IMR-90 (cell line): ENCODE data around the gene CUTA. TPM values are rescaled to one million over a fixed set of nuclear protein-coding genes. Genes with fewer than 3 reads are reported as not detected.

ENCODE experiments used
- ATAC-seq: fragments of 200-7000 bp; cut with Tn5 transposase; 2 replicates; pipeline ENCODE4 v1.9.1; 2020; ENCODE audit warnings: low read depth, mild to moderate bottlenecking, moderate library complexity
- BruUV-seq: library from RNA; stranded (reverse); fragments of 400-500 nt; replicated peaks from 2 replicates; lab custom pipeline; 2021; lab: Mats Ljungman, UMichigan
- CTCF ChIA-PET: fragments of 300-600 bp; formaldehyde crosslinking; extraction: SDS; loops from one replicate; lab custom pipeline; 2021; ENCODE audit warnings: antibody characterized with exemption; lab: Yijun Ruan, JAX
- POLR2A ChIA-PET: fragments of 300-600 bp; sonication (Branson Sonifier 250); formaldehyde crosslinking; loops from one replicate; lab custom pipeline; 2022; ENCODE audit warnings: antibody characterized with exemption; ENCODE audit not compliant: unreplicated experiment; lab: Charles Lee
- DNase-seq: peaks from one replicate; pipeline ENCODE4 v3.0.0; 2013
- H2AFZ ChIP-seq: replicated peaks from 2 replicates; pipeline ENCODE3; 2013; ENCODE audit warnings: low read length, mild to moderate bottlenecking; ENCODE audit not compliant: poor library complexity
- H2AK5ac ChIP-seq: 2 replicates; pipeline ENCODE4 v1.6.1; 2013; ENCODE audit warnings: low read depth, low read length, inconsistent platforms
- H2AK9ac ChIP-seq: replicated peaks from 2 replicates; pipeline ENCODE3; 2013; ENCODE audit warnings: mild to moderate bottlenecking, low read depth, low read length, moderate library complexity; ENCODE audit not compliant: poor library complexity
- H2BK120ac ChIP-seq: 2 replicates; pipeline ENCODE4 v1.6.1; 2013; ENCODE audit warnings: low read depth, low read length, inconsistent platforms
- H2BK15ac ChIP-seq: 3 replicates; pipeline ENCODE4 v1.6.1; 2013; ENCODE audit warnings: low read depth, low read length, inconsistent platforms
- H2BK20ac ChIP-seq: 2 replicates; pipeline ENCODE4 v1.6.1; 2013; ENCODE audit warnings: low read depth, mild to moderate bottlenecking, inconsistent platforms, low read length, moderate library complexity
- H2BK5ac ChIP-seq: 2 replicates; pipeline ENCODE4 v1.6.1; 2013; ENCODE audit warnings: mild to moderate bottlenecking, low read depth, low read length, inconsistent platforms; ENCODE audit not compliant: poor library complexity, severe bottlenecking
- H3K14ac ChIP-seq: replicated peaks from 2 replicates; pipeline ENCODE4 v1.6.1; 2013; ENCODE audit warnings: low read depth, low read length, inconsistent platforms
- H3K18ac ChIP-seq: 2 replicates; pipeline ENCODE4 v1.6.1; 2013; ENCODE audit warnings: low read depth, low read length, control low read depth
- H3K23ac ChIP-seq: 2 replicates; pipeline ENCODE4 v1.6.1; 2013; ENCODE audit warnings: low read depth, low read length, inconsistent platforms
- H3K27ac ChIP-seq: 2 replicates; pipeline ENCODE4 v1.5.1; 2013; ENCODE audit warnings: mild to moderate bottlenecking, control low read depth, low read length; ENCODE audit not compliant: insufficient read depth
- H3K27me3 ChIP-seq: 2 replicates; pipeline ENCODE4 v1.6.1; 2013; ENCODE audit warnings: low read length; ENCODE audit not compliant: control insufficient read depth, insufficient read depth
- H3K36me3 ChIP-seq: 2 replicates; pipeline ENCODE4 v1.6.1; 2013; ENCODE audit warnings: low read length, mixed read lengths; ENCODE audit not compliant: control insufficient read depth, insufficient read depth
- H3K4ac ChIP-seq: 2 replicates; pipeline ENCODE4 v1.6.1; 2013; ENCODE audit warnings: low read depth, low read length, inconsistent platforms
- H3K4me1 ChIP-seq: 2 replicates; pipeline ENCODE4 v1.6.1; 2013; ENCODE audit warnings: low read length, mixed read lengths; ENCODE audit not compliant: control insufficient read depth, insufficient read depth
- H3K4me2 ChIP-seq: 2 replicates; pipeline ENCODE4 v1.6.1; 2013; ENCODE audit warnings: low read depth, mild to moderate bottlenecking, control low read depth, low read length, moderate library complexity
- H3K4me3 ChIP-seq: 2 replicates; pipeline ENCODE4 v1.5.1; 2013; ENCODE audit warnings: low read depth, mild to moderate bottlenecking, control low read depth, low read length, moderate library complexity; ENCODE audit not compliant: insufficient read depth
- H3K56ac ChIP-seq: 2 replicates; pipeline ENCODE4 v1.6.1; 2013; ENCODE audit warnings: low read length, inconsistent platforms; ENCODE audit not compliant: insufficient read depth; ENCODE audit errors: extremely low read depth
- H3K79me1 ChIP-seq, 2 experiments: 2 replicates each; pipeline ENCODE4 v1.6.1; 2013; ENCODE audit warnings: low read length in 2 of 2, inconsistent platforms in 1 of 2, low read depth in 1 of 2
- H3K9ac ChIP-seq: 2 replicates; pipeline ENCODE4 v1.6.1; 2013; ENCODE audit warnings: low read depth, low read length, control low read depth
- H3K9me1 ChIP-seq: 2 replicates; pipeline ENCODE4 v1.6.1; 2013; ENCODE audit warnings: low read length, inconsistent platforms; ENCODE audit not compliant: insufficient read depth
- H3K9me3 ChIP-seq: 2 replicates; pipeline ENCODE4 v1.6.1; 2013; ENCODE audit warnings: low read length; ENCODE audit not compliant: control insufficient read depth, insufficient read depth
- H4K20me1 ChIP-seq: 2 replicates; pipeline ENCODE4 v1.6.1; 2013; ENCODE audit warnings: low read length, inconsistent platforms; ENCODE audit not compliant: insufficient read depth
- H4K5ac ChIP-seq: 2 replicates; pipeline ENCODE4 v1.6.1; 2013; ENCODE audit warnings: mild to moderate bottlenecking, low read depth, low read length, control low read depth
- H4K8ac ChIP-seq, 2 experiments: 2 replicates each; pipeline ENCODE4 v1.6.1; 2013; ENCODE audit warnings: low read depth in 2 of 2, low read length in 2 of 2, control low read depth in 1 of 2, inconsistent platforms in 1 of 2
- H4K91ac ChIP-seq: 2 replicates; pipeline ENCODE4 v1.6.1; 2013; ENCODE audit warnings: low read depth, low read length, inconsistent platforms; ENCODE audit not compliant: insufficient read depth
- BHLHE40 ChIP-seq: fragments of 150-350 bp; IDR thresholded peaks from 2 replicates; pipeline ENCODE4 v1.6.1; 2016; ENCODE audit warnings: mild to moderate bottlenecking, low read depth, low read length
- CHD1 ChIP-seq: IDR thresholded peaks from 2 replicates; pipeline ENCODE4 v1.6.1; 2012; ENCODE audit warnings: low read depth, low read length, improper control_type of control experiment
- MAFK ChIP-seq: IDR thresholded peaks from 2 replicates; pipeline ENCODE4 v1.6.1; 2012; ENCODE audit warnings: low read depth, low read length, improper control_type of control experiment
- MAZ ChIP-seq: IDR thresholded peaks from 2 replicates; pipeline ENCODE4 v1.6.1; 2012; ENCODE audit warnings: low read depth, mild to moderate bottlenecking, low read length, improper control_type of control experiment, moderate library complexity, borderline replicate concordance
- MXI1 ChIP-seq: IDR thresholded peaks from 2 replicates; pipeline ENCODE4 v1.6.1; 2012; ENCODE audit warnings: low read depth, mild to moderate bottlenecking, low read length, moderate library complexity, borderline replicate concordance
- POLR2A ChIP-seq: IDR thresholded peaks from 2 replicates; pipeline ENCODE4 v1.6.1; 2012; ENCODE audit warnings: mild to moderate bottlenecking, low read depth, low read length
- RAD21 ChIP-seq: IDR thresholded peaks from 2 replicates; pipeline ENCODE4 v1.6.1; 2012; ENCODE audit warnings: low read length, improper control_type of control experiment
- RCOR1 ChIP-seq: IDR thresholded peaks from 2 replicates; pipeline ENCODE4 v1.6.1; 2012; ENCODE audit warnings: mild to moderate bottlenecking, low read length, improper control_type of control experiment; ENCODE audit not compliant: insufficient replicate concordance
- RFX5 ChIP-seq: IDR thresholded peaks from 2 replicates; pipeline ENCODE4 v1.8.0; 2012; ENCODE audit warnings: low read depth, mild to moderate bottlenecking, low read length, moderate library complexity
- SMC3 ChIP-seq: fragments of 150-350 bp; IDR thresholded peaks from 2 replicates; pipeline ENCODE4 v1.6.1; 2016; ENCODE audit warnings: low read depth, mild to moderate bottlenecking, antibody characterized with exemption, low read length, moderate library complexity
- WGBS, 2 experiments: methylation state at CpG; one replicate each; pipeline versions ENCODE4 v1.1.5 to v1.1.7; 2013; ENCODE audit warnings: missing lambda C conversion rate in 2 of 2; ENCODE audit not compliant: insufficient read length in 1 of 2; ENCODE audit errors: extremely low coverage in 2 of 2; 5-methylcytosine and 5-hydroxymethylcytosine counted together
- dilution Hi-C: fragments of 300-500 bp; cut with HindIII; formaldehyde crosslinking; loops from one replicate; pipeline ENCODE4 v1.14.3; 2018; ENCODE audit warnings: low sequenced_read_pairs; ENCODE audit not compliant: unreplicated experiment
- in situ Hi-C: fragments of 300-500 bp; cut with MboI; formaldehyde crosslinking; loops from 3 replicates; pipeline ENCODE4 v1.14.3; 2019; ENCODE audit warnings: low sequenced_read_pairs, inconsistent platforms, mixed read lengths
- intact Hi-C: fragments of 100-400 bp; cut with micrococcal nuclease; formaldehyde crosslinking; loops from 2 replicates; pipeline ENCODE4 v1.10.0; 2022
- polyA plus RNA-seq, 3 experiments: library from polyadenylated mRNA; depleted of rRNA; stranded (reverse); fragments of >200 nt; gene quantifications; 2 replicates each; pipeline ENCODE4 v1.2.3, GENCODE V29; 2012; ENCODE audit warnings: low replicate concordance in 1 of 3
- total RNA-seq: library from RNA; depleted of rRNA; stranded (reverse); fragments of >200 nt; gene quantifications from 2 replicates; pipeline ENCODE4 v1.2.3, GENCODE V29; 2012
- TF ChIP-seq, protein P1 (sequence below): fragments of 150-350 bp; IDR thresholded peaks from 2 replicates; pipeline ENCODE4 v1.6.1; 2017; ENCODE audit warnings: mild to moderate bottlenecking, antibody characterized with exemption, low read length, low read depth
- TF ChIP-seq, protein P2 (sequence below): fragments of 150-350 bp; IDR thresholded peaks from 2 replicates; pipeline ENCODE4 v1.6.1; 2016; ENCODE audit warnings: low read depth, mild to moderate bottlenecking, low read length, moderate library complexity, borderline replicate concordance

Gene CUTA
- total and polyA plus RNA-seq, 2 of the 4 experiments (the other 2 are of a cell fraction): 136 to 427 TPM

DNA sequence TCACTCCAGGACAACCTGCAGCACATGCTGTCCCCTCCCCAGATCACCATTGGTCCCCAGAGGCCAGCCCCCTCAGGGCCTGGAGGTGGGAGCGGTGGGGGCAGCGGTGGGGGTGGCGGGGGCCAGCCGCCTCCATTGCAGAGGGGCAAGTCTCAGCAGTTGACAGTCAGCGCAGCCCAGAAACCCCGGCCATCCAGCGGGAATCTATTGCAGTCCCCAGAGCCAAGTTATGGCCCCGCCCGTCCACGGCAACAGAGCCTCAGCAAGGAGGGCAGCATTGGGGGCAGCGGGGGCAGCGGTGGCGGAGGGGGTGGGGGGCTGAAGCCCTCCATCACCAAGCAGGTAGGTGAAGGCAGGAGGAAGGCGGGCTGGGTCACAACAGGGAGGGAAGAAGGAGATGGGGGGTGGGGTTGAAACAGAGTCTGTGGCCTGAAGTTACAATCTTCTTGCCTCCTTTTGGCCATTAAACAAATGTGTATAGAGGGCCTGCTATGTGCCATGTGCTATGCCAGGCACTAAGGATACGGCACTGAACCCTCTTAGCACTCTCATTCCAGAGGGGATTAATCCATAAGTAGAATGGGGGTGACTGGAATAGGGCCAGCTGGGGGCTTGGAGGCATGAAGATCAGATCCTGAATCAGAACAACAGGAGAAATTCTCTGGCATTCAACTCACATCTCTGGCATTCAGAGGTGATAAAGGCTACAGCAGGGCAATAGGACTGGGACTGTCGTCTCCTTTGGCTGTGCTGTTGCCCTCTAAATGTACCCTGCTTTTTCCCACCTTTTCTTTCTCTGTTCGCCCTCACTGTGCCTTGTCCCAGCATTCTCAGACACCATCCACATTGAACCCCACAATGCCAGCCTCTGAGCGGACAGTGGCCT lies 26.0 kb upstream of the CUTA start:
- H2AK9ac ChIP-seq: no peak overlapping the region
- no peaks in the 10 kb centered on the region; the same call in 1 of the 2 replicates for H3K9me1 ChIP-seq
- H3K4ac ChIP-seq: no peak overlapping the region
- no peaks in the 10 kb centered on the region for H3K27me3 ChIP-seq
- no peak overlapping the region for H4K5ac ChIP-seq
- H3K36me3 ChIP-seq: peaks cover 73% of the 10 kb centered on the region
- no peak overlapping the region for H2AFZ ChIP-seq
- no TSS peak for BruUV-seq
- no peak overlapping the region for H2AK5ac ChIP-seq
- TF ChIP-seq RAD21: no peak
- no peak for TF ChIP-seq POLR2A
- no peak for TF ChIP-seq MXI1
- TF ChIP-seq, protein P1, sequence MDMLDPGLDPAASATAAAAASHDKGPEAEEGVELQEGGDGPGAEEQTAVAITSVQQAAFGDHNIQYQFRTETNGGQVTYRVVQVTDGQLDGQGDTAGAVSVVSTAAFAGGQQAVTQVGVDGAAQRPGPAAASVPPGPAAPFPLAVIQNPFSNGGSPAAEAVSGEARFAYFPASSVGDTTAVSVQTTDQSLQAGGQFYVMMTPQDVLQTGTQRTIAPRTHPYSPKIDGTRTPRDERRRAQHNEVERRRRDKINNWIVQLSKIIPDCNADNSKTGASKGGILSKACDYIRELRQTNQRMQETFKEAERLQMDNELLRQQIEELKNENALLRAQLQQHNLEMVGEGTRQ: no peak
- no peak for TF ChIP-seq MAZ
- TF ChIP-seq BHLHE40: no peak
- no peak for TF ChIP-seq MAFK
- TF ChIP-seq RFX5: no peak
- no peak for TF ChIP-seq RCOR1
- TF ChIP-seq CHD1: no peak
- TF ChIP-seq SMC3: no peak
- TF ChIP-seq, protein P2, sequence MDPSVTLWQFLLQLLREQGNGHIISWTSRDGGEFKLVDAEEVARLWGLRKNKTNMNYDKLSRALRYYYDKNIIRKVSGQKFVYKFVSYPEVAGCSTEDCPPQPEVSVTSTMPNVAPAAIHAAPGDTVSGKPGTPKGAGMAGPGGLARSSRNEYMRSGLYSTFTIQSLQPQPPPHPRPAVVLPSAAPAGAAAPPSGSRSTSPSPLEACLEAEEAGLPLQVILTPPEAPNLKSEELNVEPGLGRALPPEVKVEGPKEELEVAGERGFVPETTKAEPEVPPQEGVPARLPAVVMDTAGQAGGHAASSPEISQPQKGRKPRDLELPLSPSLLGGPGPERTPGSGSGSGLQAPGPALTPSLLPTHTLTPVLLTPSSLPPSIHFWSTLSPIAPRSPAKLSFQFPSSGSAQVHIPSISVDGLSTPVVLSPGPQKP: no peak
- DNase-seq: no peak
- no peak overlapping the region for H3K4me2 ChIP-seq
- H3K14ac ChIP-seq: no peak overlapping the region
- H3K18ac ChIP-seq: no peak overlapping the region
- no peak overlapping the region for H3K56ac ChIP-seq
- H3K9me3 ChIP-seq: no peaks in the 10 kb centered on the region
- no peaks in the 10 kb centered on the region; the same call in 1 of the 2 replicates for H4K20me1 ChIP-seq
- H2BK20ac ChIP-seq: no peak overlapping the region
- no peak overlapping the region for H2BK15ac ChIP-seq
- H3K79me1 ChIP-seq: peaks cover under 1 to 2% of the 10 kb centered on the region in 2 experiments; a peak in 2 of 4 replicates
- no peak overlapping the region for H2BK120ac ChIP-seq
- H3K23ac ChIP-seq: no peak overlapping the region
- no peak overlapping the region for H3K9ac ChIP-seq
- H3K4me3 ChIP-seq: no peak overlapping the region
- no peaks in the 10 kb centered on the region for H3K4me1 ChIP-seq
- in situ Hi-C loops (no loop called here), dilution Hi-C loops (no loop called here), intact Hi-C loops (no loop called here)
- ChIA-PET POLR2A (no interaction called here), CTCF (no interaction called here)
- H4K8ac ChIP-seq: no peak overlapping the region
- no peak overlapping the region for H3K27ac ChIP-seq
- no peak overlapping the region for H2BK5ac ChIP-seq
- no peak for ATAC-seq
- H4K91ac ChIP-seq: no peak overlapping the region
- WGBS, 2 experiments: 87% methylated on average over 3 of the region's 18 CpGs; no CpG with 5 or more reads in 1 of the 2 experiments
